GM23338 (cell line): Measurements from ENCODE around the gene PCMT1. TPM values are rescaled to one million over a fixed set of nuclear protein-coding genes. Genes with fewer than 3 reads are reported as not detected.
A peak's percentile ranks its signal among the peaks of the same experiment; 100 is the strongest.

Experiments used
- ATAC-seq: fragments of 200-7000 bp; cut with Tn5 transposase; 3 replicates; pipeline ENCODE4 v1.9.1; 2020
- DNase-seq: peaks from one replicate; pipeline ENCODE4 v3.0.0-alpha.2; 2015; ENCODE audit warnings: low spot score
- H2AFZ ChIP-seq: fragments of 200-600 bp; sonication (generic); 2 replicates; pipeline ENCODE4 v1.8.0; 2016; ENCODE audit warnings: antibody characterized with exemption, mild to moderate bottlenecking, moderate library complexity
- H3F3A ChIP-seq: fragments of 200-600 bp; sonication (generic); replicated peaks from 2 replicates; pipeline ENCODE4 v1.8.0; 2017; ENCODE audit warnings: antibody characterized with exemption, mixed run types, low read depth
- H3K27ac ChIP-seq: fragments of 200-600 bp; sonication (generic); 2 replicates; pipeline ENCODE4 v1.6.1; 2016; ENCODE audit warnings: low read depth
- H3K27me3 ChIP-seq: fragments of 200-600 bp; sonication (generic); 2 replicates; pipeline ENCODE4 v1.8.0; 2016; ENCODE audit warnings: mild to moderate bottlenecking, mixed run types, moderate library complexity; ENCODE audit not compliant: insufficient read depth
- H3K36me3 ChIP-seq: fragments of 200-600 bp; sonication (generic); 2 replicates; pipeline ENCODE4 v1.8.0; 2016; ENCODE audit warnings: mild to moderate bottlenecking; ENCODE audit not compliant: insufficient read depth
- H3K4me1 ChIP-seq: fragments of 200-600 bp; sonication (generic); 2 replicates; pipeline ENCODE4 v1.8.0; 2016; ENCODE audit warnings: mild to moderate bottlenecking, moderate library complexity; ENCODE audit not compliant: insufficient read depth
- H3K4me2 ChIP-seq: fragments of 200-600 bp; sonication (generic); 2 replicates; pipeline ENCODE4 v1.7.1; 2017; ENCODE audit warnings: mixed run types
- H3K4me3 ChIP-seq: fragments of 200-600 bp; sonication (generic); 2 replicates; pipeline ENCODE4 v1.6.1; 2016; ENCODE audit warnings: mixed run types
- H3K79me2 ChIP-seq: fragments of 200-600 bp; sonication (generic); replicated peaks from 2 replicates; pipeline ENCODE4 v1.8.0; 2017; ENCODE audit warnings: mild to moderate bottlenecking; ENCODE audit not compliant: insufficient read depth
- H3K9me2 ChIP-seq: fragments of 200-600 bp; sonication (generic); 2 replicates; pipeline ENCODE4 v1.8.0; 2017; ENCODE audit not compliant: insufficient read depth
- H4K20me1 ChIP-seq: fragments of 200-600 bp; sonication (generic); replicated peaks from 2 replicates; pipeline ENCODE4 v1.8.0; 2017; ENCODE audit warnings: mild to moderate bottlenecking; ENCODE audit not compliant: insufficient read depth
- H3K27ac Mint-ChIP-seq: 2 replicates; pipeline ENCODE4 v1.8.0; 2020; ENCODE audit warnings: inconsistent platforms, mild to moderate bottlenecking, moderate library complexity, mixed read lengths
- H3K27me3 Mint-ChIP-seq: 3 replicates; pipeline ENCODE4 v1.8.0; 2022; ENCODE audit warnings: low read depth, mild to moderate bottlenecking, moderate library complexity, mixed read lengths, inconsistent platforms; ENCODE audit not compliant: insufficient read depth, poor library complexity
- H3K36me3 Mint-ChIP-seq: 3 replicates; pipeline ENCODE4 v1.8.0; 2021; ENCODE audit warnings: low read depth, mild to moderate bottlenecking, inconsistent platforms, moderate library complexity, mixed read lengths
- H3K4me1 Mint-ChIP-seq: 3 replicates; pipeline ENCODE4 v1.8.0; 2020; ENCODE audit warnings: mild to moderate bottlenecking, inconsistent platforms, mixed read lengths
- H3K4me3 Mint-ChIP-seq: 3 replicates; pipeline ENCODE4 v1.8.0; 2021; ENCODE audit warnings: moderate library complexity, mild to moderate bottlenecking, inconsistent platforms, mixed read lengths
- H3K9me3 Mint-ChIP-seq: 3 replicates; pipeline ENCODE4 v1.8.0; 2020; ENCODE audit warnings: moderate library complexity, mild to moderate bottlenecking, inconsistent platforms, mixed read lengths
- CREB1 ChIP-seq: fragments of 250-450 bp; sonication (Bioruptor Pico); IDR thresholded peaks from 2 replicates; pipeline ENCODE4 v1.5.0; 2020; ENCODE audit warnings: low read depth, mild to moderate bottlenecking, moderate library complexity
- ETS1 ChIP-seq: IDR thresholded peaks from 2 replicates; pipeline ENCODE4 v1.6.1; 2016; ENCODE audit warnings: antibody characterized with exemption
- EZH2 ChIP-seq: fragments of 200-600 bp; sonication (generic); IDR thresholded peaks from one replicate; pipeline ENCODE4 v1.8.0; 2017; ENCODE audit warnings: antibody characterized with exemption, mild to moderate bottlenecking, low read depth; ENCODE audit not compliant: unreplicated experiment
- EZH2phosphoT487 ChIP-seq: fragments of 200-600 bp; sonication (generic); IDR thresholded peaks from one replicate; pipeline ENCODE4 v1.8.1; 2018; ENCODE audit warnings: antibody characterized with exemption; ENCODE audit not compliant: unreplicated experiment
- NANOG ChIP-seq: IDR thresholded peaks from 2 replicates; pipeline ENCODE4 v1.6.1; 2016; ENCODE audit warnings: antibody characterized with exemption, borderline replicate concordance
- POLR2AphosphoS5 ChIP-seq: IDR thresholded peaks from 2 replicates; pipeline ENCODE4 v1.6.1; 2016; ENCODE audit warnings: antibody characterized with exemption, low read depth
- ZNF331 ChIP-seq: fragments of 250-450 bp; sonication (Bioruptor Pico); IDR thresholded peaks from 2 replicates; pipeline ENCODE4 v1.5.0; 2020; ENCODE audit warnings: low read depth, mild to moderate bottlenecking, moderate library complexity
- ZNF462 ChIP-seq: fragments of 250-450 bp; sonication (Bioruptor Pico); IDR thresholded peaks from 2 replicates; pipeline ENCODE4 v1.5.0; 2020; ENCODE audit warnings: mild to moderate bottlenecking, moderate library complexity
- polyA plus RNA-seq: library from polyadenylated mRNA; unstranded; fragments of >200 nt; fragmentation: Nextera tagmentation; extraction: Ambion mirVana; gene quantifications from 2 replicates; pipeline ENCODE4 v1.2.1, GENCODE V29; 2016
- total RNA-seq: library from RNA; depleted of rRNA; stranded (reverse); fragments of >200 nt; shearing (Covaris generic); gene quantifications from 2 replicates; pipeline ENCODE4 v1.2.3, GENCODE V29; 2014
- TF ChIP-seq, protein P1 (sequence below), 2 experiments: fragments of 200-600 bp in 1 of 2; sonication (generic) in 1 of 2; conservative IDR thresholded peaks; 2 replicates each; pipeline versions ENCODE4 v1.5.1 to v1.6.1; 2016 to 2017; ENCODE audit warnings: antibody characterized with exemption in 2 of 2, low read depth in 2 of 2, mild to moderate bottlenecking in 2 of 2, moderate library complexity in 1 of 2
- TF ChIP-seq, protein P2 (sequence below): IDR thresholded peaks from one replicate; pipeline ENCODE4 v1.6.1; 2018; ENCODE audit warnings: antibody characterized with exemption; ENCODE audit not compliant: unreplicated experiment

Gene PCMT1
- total and polyA plus RNA-seq, 2 experiments from 2014 or later, result 87.6 to 168 TPM

- TF ChIP-seq, protein P1, sequence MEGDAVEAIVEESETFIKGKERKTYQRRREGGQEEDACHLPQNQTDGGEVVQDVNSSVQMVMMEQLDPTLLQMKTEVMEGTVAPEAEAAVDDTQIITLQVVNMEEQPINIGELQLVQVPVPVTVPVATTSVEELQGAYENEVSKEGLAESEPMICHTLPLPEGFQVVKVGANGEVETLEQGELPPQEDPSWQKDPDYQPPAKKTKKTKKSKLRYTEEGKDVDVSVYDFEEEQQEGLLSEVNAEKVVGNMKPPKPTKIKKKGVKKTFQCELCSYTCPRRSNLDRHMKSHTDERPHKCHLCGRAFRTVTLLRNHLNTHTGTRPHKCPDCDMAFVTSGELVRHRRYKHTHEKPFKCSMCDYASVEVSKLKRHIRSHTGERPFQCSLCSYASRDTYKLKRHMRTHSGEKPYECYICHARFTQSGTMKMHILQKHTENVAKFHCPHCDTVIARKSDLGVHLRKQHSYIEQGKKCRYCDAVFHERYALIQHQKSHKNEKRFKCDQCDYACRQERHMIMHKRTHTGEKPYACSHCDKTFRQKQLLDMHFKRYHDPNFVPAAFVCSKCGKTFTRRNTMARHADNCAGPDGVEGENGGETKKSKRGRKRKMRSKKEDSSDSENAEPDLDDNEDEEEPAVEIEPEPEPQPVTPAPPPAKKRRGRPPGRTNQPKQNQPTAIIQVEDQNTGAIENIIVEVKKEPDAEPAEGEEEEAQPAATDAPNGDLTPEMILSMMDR (conservative IDR thresholded peaks at IDR 0.05; ENCODE audit: low read depth in 2 of 2), result no peak
- TF ChIP-seq POLR2AphosphoS5 (no peak), ZNF331 (CRISPR knock-in tag) (no peak), NANOG (no peak), CREB1 (no peak), ETS1 (no peak)
- TF ChIP-seq, protein P2, sequence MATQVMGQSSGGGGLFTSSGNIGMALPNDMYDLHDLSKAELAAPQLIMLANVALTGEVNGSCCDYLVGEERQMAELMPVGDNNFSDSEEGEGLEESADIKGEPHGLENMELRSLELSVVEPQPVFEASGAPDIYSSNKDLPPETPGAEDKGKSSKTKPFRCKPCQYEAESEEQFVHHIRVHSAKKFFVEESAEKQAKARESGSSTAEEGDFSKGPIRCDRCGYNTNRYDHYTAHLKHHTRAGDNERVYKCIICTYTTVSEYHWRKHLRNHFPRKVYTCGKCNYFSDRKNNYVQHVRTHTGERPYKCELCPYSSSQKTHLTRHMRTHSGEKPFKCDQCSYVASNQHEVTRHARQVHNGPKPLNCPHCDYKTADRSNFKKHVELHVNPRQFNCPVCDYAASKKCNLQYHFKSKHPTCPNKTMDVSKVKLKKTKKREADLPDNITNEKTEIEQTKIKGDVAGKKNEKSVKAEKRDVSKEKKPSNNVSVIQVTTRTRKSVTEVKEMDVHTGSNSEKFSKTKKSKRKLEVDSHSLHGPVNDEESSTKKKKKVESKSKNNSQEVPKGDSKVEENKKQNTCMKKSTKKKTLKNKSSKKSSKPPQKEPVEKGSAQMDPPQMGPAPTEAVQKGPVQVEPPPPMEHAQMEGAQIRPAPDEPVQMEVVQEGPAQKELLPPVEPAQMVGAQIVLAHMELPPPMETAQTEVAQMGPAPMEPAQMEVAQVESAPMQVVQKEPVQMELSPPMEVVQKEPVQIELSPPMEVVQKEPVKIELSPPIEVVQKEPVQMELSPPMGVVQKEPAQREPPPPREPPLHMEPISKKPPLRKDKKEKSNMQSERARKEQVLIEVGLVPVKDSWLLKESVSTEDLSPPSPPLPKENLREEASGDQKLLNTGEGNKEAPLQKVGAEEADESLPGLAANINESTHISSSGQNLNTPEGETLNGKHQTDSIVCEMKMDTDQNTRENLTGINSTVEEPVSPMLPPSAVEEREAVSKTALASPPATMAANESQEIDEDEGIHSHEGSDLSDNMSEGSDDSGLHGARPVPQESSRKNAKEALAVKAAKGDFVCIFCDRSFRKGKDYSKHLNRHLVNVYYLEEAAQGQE, result no peak
Observed at GRCh38 chr6:149854532-149854931, 105.0 kb downstream of the PCMT1 start (continued).

GRCh38 chr6:149855040-149855654 lies 105.6 kb downstream of the PCMT1 start:
- peaks cover 10% of the 10 kb centered on the region; the same call in 1 of the 2 replicates for H3K79me2 ChIP-seq
- no peaks in the 10 kb centered on the region for H3K9me2 ChIP-seq
- H3K27ac Mint-ChIP-seq, result 0 out of 2 replicates have a peak overlapping the region, but pooled peaks have one; percentile 75
- no peaks in the 10 kb centered on the region for H3F3A ChIP-seq
- no peaks in the 10 kb centered on the region for H3K36me3 ChIP-seq
- no peak overlapping the region for H2AFZ ChIP-seq
- H3K27me3 ChIP-seq, result no peaks in the 10 kb centered on the region
- H3K9me3 Mint-ChIP-seq, result no peaks in the 10 kb centered on the region
- ATAC-seq (no peak), DNase-seq (no peak)
- TF ChIP-seq ZNF462 (CRISPR knock-in tag), result no peak
- no peak for TF ChIP-seq EZH2phosphoT487
- TF ChIP-seq CREB1, result no peak
- no peak for TF ChIP-seq EZH2
- TF ChIP-seq NANOG, result no peak
- H3K4me1 ChIP-seq, result peaks cover 24% of the 10 kb centered on the region
- H4K20me1 ChIP-seq, result peaks cover 6% of the 10 kb centered on the region; the same call in 1 of the 2 replicates
- H3K4me3 Mint-ChIP-seq, result no peak overlapping the region
- H3K4me2 ChIP-seq, result peak overlapping the region; percentile 35
- H3K27ac ChIP-seq, result no peak overlapping the region
- no peaks in the 10 kb centered on the region for H3K36me3 Mint-ChIP-seq
- no peak overlapping the region for H3K4me3 ChIP-seq
- no peaks in the 10 kb centered on the region for H3K27me3 Mint-ChIP-seq
- peaks cover 36% of the 10 kb centered on the region for H3K4me1 Mint-ChIP-seq
